IMR-90 (cell line): ENCODE results near the gene PAX8. TPM values are rescaled to one million over a fixed set of nuclear protein-coding genes. Genes with fewer than 3 reads are reported as not detected.

Experiments
- ATAC-seq: fragments of 200-7000 bp; cut with Tn5 transposase; 2 replicates; pipeline ENCODE4 v1.9.1; 2020; ENCODE audit warnings: low read depth, mild to moderate bottlenecking, moderate library complexity
- BruUV-seq: library from RNA; stranded (reverse); fragments of 400-500 nt; replicated peaks from 2 replicates; lab custom pipeline; 2021; lab: Mats Ljungman, UMichigan
- CTCF ChIA-PET: fragments of 300-600 bp; formaldehyde crosslinking; extraction: SDS; loops from one replicate; lab custom pipeline; 2021; ENCODE audit warnings: antibody characterized with exemption; lab: Yijun Ruan, JAX
- POLR2A ChIA-PET: fragments of 300-600 bp; sonication (Branson Sonifier 250); formaldehyde crosslinking; loops from one replicate; lab custom pipeline; 2022; ENCODE audit warnings: antibody characterized with exemption; ENCODE audit not compliant: unreplicated experiment; lab: Charles Lee
- DNase-seq: peaks from one replicate; pipeline ENCODE4 v3.0.0; 2013
- H2AFZ ChIP-seq: replicated peaks from 2 replicates; pipeline ENCODE3; 2013; ENCODE audit warnings: low read length, mild to moderate bottlenecking; ENCODE audit not compliant: poor library complexity
- H2AK5ac ChIP-seq: 2 replicates; pipeline ENCODE4 v1.6.1; 2013; ENCODE audit warnings: low read depth, low read length, inconsistent platforms
- H2AK9ac ChIP-seq: replicated peaks from 2 replicates; pipeline ENCODE3; 2013; ENCODE audit warnings: mild to moderate bottlenecking, low read depth, low read length, moderate library complexity; ENCODE audit not compliant: poor library complexity
- H2BK120ac ChIP-seq: 2 replicates; pipeline ENCODE4 v1.6.1; 2013; ENCODE audit warnings: low read depth, low read length, inconsistent platforms
- H2BK15ac ChIP-seq: 3 replicates; pipeline ENCODE4 v1.6.1; 2013; ENCODE audit warnings: low read depth, low read length, inconsistent platforms
- H2BK20ac ChIP-seq: 2 replicates; pipeline ENCODE4 v1.6.1; 2013; ENCODE audit warnings: low read depth, mild to moderate bottlenecking, inconsistent platforms, low read length, moderate library complexity
- H2BK5ac ChIP-seq: 2 replicates; pipeline ENCODE4 v1.6.1; 2013; ENCODE audit warnings: mild to moderate bottlenecking, low read depth, low read length, inconsistent platforms; ENCODE audit not compliant: poor library complexity, severe bottlenecking
- H3K14ac ChIP-seq: replicated peaks from 2 replicates; pipeline ENCODE4 v1.6.1; 2013; ENCODE audit warnings: low read depth, low read length, inconsistent platforms
- H3K18ac ChIP-seq: 2 replicates; pipeline ENCODE4 v1.6.1; 2013; ENCODE audit warnings: low read depth, low read length, control low read depth
- H3K23ac ChIP-seq: 2 replicates; pipeline ENCODE4 v1.6.1; 2013; ENCODE audit warnings: low read depth, low read length, inconsistent platforms
- H3K27ac ChIP-seq: 2 replicates; pipeline ENCODE4 v1.5.1; 2013; ENCODE audit warnings: mild to moderate bottlenecking, control low read depth, low read length; ENCODE audit not compliant: insufficient read depth
- H3K27me3 ChIP-seq: 2 replicates; pipeline ENCODE4 v1.6.1; 2013; ENCODE audit warnings: low read length; ENCODE audit not compliant: control insufficient read depth, insufficient read depth
- H3K36me3 ChIP-seq: 2 replicates; pipeline ENCODE4 v1.6.1; 2013; ENCODE audit warnings: low read length, mixed read lengths; ENCODE audit not compliant: control insufficient read depth, insufficient read depth
- H3K4ac ChIP-seq: 2 replicates; pipeline ENCODE4 v1.6.1; 2013; ENCODE audit warnings: low read depth, low read length, inconsistent platforms
- H3K4me1 ChIP-seq: 2 replicates; pipeline ENCODE4 v1.6.1; 2013; ENCODE audit warnings: low read length, mixed read lengths; ENCODE audit not compliant: control insufficient read depth, insufficient read depth
- H3K4me2 ChIP-seq: 2 replicates; pipeline ENCODE4 v1.6.1; 2013; ENCODE audit warnings: low read depth, mild to moderate bottlenecking, control low read depth, low read length, moderate library complexity
- H3K4me3 ChIP-seq: 2 replicates; pipeline ENCODE4 v1.5.1; 2013; ENCODE audit warnings: low read depth, mild to moderate bottlenecking, control low read depth, low read length, moderate library complexity; ENCODE audit not compliant: insufficient read depth
- H3K56ac ChIP-seq: 2 replicates; pipeline ENCODE4 v1.6.1; 2013; ENCODE audit warnings: low read length, inconsistent platforms; ENCODE audit not compliant: insufficient read depth; ENCODE audit errors: extremely low read depth
- H3K79me1 ChIP-seq, 2 experiments: 2 replicates each; pipeline ENCODE4 v1.6.1; 2013; ENCODE audit warnings: low read length in 2 of 2, inconsistent platforms in 1 of 2, low read depth in 1 of 2
- H3K9ac ChIP-seq: 2 replicates; pipeline ENCODE4 v1.6.1; 2013; ENCODE audit warnings: low read depth, low read length, control low read depth
- H3K9me1 ChIP-seq: 2 replicates; pipeline ENCODE4 v1.6.1; 2013; ENCODE audit warnings: low read length, inconsistent platforms; ENCODE audit not compliant: insufficient read depth
- H3K9me3 ChIP-seq: 2 replicates; pipeline ENCODE4 v1.6.1; 2013; ENCODE audit warnings: low read length; ENCODE audit not compliant: control insufficient read depth, insufficient read depth
- H4K20me1 ChIP-seq: 2 replicates; pipeline ENCODE4 v1.6.1; 2013; ENCODE audit warnings: low read length, inconsistent platforms; ENCODE audit not compliant: insufficient read depth
- H4K5ac ChIP-seq: 2 replicates; pipeline ENCODE4 v1.6.1; 2013; ENCODE audit warnings: mild to moderate bottlenecking, low read depth, low read length, control low read depth
- H4K8ac ChIP-seq, 2 experiments: 2 replicates each; pipeline ENCODE4 v1.6.1; 2013; ENCODE audit warnings: low read depth in 2 of 2, low read length in 2 of 2, control low read depth in 1 of 2, inconsistent platforms in 1 of 2
- H4K91ac ChIP-seq: 2 replicates; pipeline ENCODE4 v1.6.1; 2013; ENCODE audit warnings: low read depth, low read length, inconsistent platforms; ENCODE audit not compliant: insufficient read depth
- CEBPB ChIP-seq: IDR thresholded peaks from 2 replicates; pipeline ENCODE4 v1.6.1; 2012; ENCODE audit warnings: low read depth, low read length, improper control_type of control experiment
- CHD1 ChIP-seq: IDR thresholded peaks from 2 replicates; pipeline ENCODE4 v1.6.1; 2012; ENCODE audit warnings: low read depth, low read length, improper control_type of control experiment
- SMC3 ChIP-seq: fragments of 150-350 bp; IDR thresholded peaks from 2 replicates; pipeline ENCODE4 v1.6.1; 2016; ENCODE audit warnings: low read depth, mild to moderate bottlenecking, antibody characterized with exemption, low read length, moderate library complexity
- WGBS, 2 experiments: methylation state at CpG; one replicate each; pipeline versions ENCODE4 v1.1.5 to v1.1.7; 2013; ENCODE audit warnings: missing lambda C conversion rate in 2 of 2; ENCODE audit not compliant: insufficient read length in 1 of 2; ENCODE audit errors: extremely low coverage in 2 of 2; 5-methylcytosine and 5-hydroxymethylcytosine counted together
- dilution Hi-C: fragments of 300-500 bp; cut with HindIII; formaldehyde crosslinking; loops from one replicate; pipeline ENCODE4 v1.14.3; 2018; ENCODE audit warnings: low sequenced_read_pairs; ENCODE audit not compliant: unreplicated experiment
- in situ Hi-C: fragments of 300-500 bp; cut with MboI; formaldehyde crosslinking; loops from 3 replicates; pipeline ENCODE4 v1.14.3; 2019; ENCODE audit warnings: low sequenced_read_pairs, inconsistent platforms, mixed read lengths
- intact Hi-C: fragments of 100-400 bp; cut with micrococcal nuclease; formaldehyde crosslinking; loops from 2 replicates; pipeline ENCODE4 v1.10.0; 2022
- polyA plus RNA-seq, 3 experiments: library from polyadenylated mRNA; depleted of rRNA; stranded (reverse); fragments of >200 nt; gene quantifications; 2 replicates each; pipeline ENCODE4 v1.2.3, GENCODE V29; 2012; ENCODE audit warnings: low replicate concordance in 1 of 3
- total RNA-seq: library from RNA; depleted of rRNA; stranded (reverse); fragments of >200 nt; gene quantifications from 2 replicates; pipeline ENCODE4 v1.2.3, GENCODE V29; 2012
- TF ChIP-seq, protein P1 (sequence below): conservative IDR thresholded peaks from 2 replicates; pipeline ENCODE4 v1.5.1; 2012; ENCODE audit warnings: mild to moderate bottlenecking, low read depth, low read length, improper control_type of control experiment

Gene PAX8
- total and polyA plus RNA-seq, 2 of the 4 experiments (the other 2 are of a cell fraction) = 0.18 to 1.5 TPM

DNA sequence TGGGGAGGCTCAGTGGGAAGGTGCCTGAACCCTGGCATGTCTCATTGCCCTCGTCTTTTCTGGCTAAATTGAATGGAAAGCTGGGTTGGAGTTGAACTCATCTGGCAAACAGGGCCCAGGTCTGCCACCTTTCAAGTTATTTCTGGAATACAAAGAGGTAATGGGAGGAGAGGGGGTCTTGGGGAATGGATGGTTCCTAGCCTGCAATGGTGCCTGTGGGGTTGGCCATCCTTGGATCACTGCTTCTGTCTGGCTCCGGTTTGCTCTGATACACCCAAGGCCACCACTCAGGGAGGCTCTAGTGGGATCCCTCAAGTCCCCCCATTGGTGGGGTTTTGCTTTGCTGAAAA lies 59.7 kb downstream of the PAX8 start:
- Histone ChIP-seq H2BK120ac (no peak overlapping the region), H2AK9ac (no peak overlapping the region), H4K5ac (no peak overlapping the region), H3K79me1 (no peaks in the 10 kb centered on the region), H2BK20ac (no peak overlapping the region), H4K20me1 (no peaks in the 10 kb centered on the region), H4K91ac (no peak overlapping the region), H3K4me3 (no peak overlapping the region), H3K9me3 (no peaks in the 10 kb centered on the region), H3K27me3 (peaks cover 9% of the 10 kb centered on the region), H2AK5ac (no peak overlapping the region), H2BK5ac (no peak overlapping the region), H3K14ac (no peak overlapping the region), H3K4ac (no peak overlapping the region), H3K4me2 (no peak overlapping the region), H2AFZ (no peak overlapping the region), H3K4me1 (0 out of 2 replicates have a peak, but pooled peaks cover 2% of the 10 kb centered on the region), H4K8ac (no peak overlapping the region), H3K9me1 (no peaks in the 10 kb centered on the region), H2BK15ac (no peak overlapping the region), H3K27ac (no peak overlapping the region), H3K36me3 (no peaks in the 10 kb centered on the region), H3K23ac (no peak overlapping the region), H3K18ac (no peak overlapping the region), H3K56ac (no peak overlapping the region), H3K9ac (no peak overlapping the region)
- no peak for DNase-seq
- ATAC-seq = no peak
- intact Hi-C loops (no loop called here), in situ Hi-C loops (no loop called here), dilution Hi-C loops (no loop called here)
- no TSS peak for BruUV-seq
- 60% methylated on average over 1 of the region's 2 CpGs; no CpG with 5 or more reads in 1 of the 2 experiments for WGBS, 2 experiments
- no peak for TF ChIP-seq CEBPB
- no peak for TF ChIP-seq SMC3
- TF ChIP-seq CHD1 = no peak
- TF ChIP-seq, protein P1, sequence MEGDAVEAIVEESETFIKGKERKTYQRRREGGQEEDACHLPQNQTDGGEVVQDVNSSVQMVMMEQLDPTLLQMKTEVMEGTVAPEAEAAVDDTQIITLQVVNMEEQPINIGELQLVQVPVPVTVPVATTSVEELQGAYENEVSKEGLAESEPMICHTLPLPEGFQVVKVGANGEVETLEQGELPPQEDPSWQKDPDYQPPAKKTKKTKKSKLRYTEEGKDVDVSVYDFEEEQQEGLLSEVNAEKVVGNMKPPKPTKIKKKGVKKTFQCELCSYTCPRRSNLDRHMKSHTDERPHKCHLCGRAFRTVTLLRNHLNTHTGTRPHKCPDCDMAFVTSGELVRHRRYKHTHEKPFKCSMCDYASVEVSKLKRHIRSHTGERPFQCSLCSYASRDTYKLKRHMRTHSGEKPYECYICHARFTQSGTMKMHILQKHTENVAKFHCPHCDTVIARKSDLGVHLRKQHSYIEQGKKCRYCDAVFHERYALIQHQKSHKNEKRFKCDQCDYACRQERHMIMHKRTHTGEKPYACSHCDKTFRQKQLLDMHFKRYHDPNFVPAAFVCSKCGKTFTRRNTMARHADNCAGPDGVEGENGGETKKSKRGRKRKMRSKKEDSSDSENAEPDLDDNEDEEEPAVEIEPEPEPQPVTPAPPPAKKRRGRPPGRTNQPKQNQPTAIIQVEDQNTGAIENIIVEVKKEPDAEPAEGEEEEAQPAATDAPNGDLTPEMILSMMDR = no peak
- ChIA-PET CTCF (no interaction called here), POLR2A (no interaction called here)
